ENCODE results near the gene B3GALT6.
"Not testable (repeated sequence)": the region's sequence is repeated elsewhere in the genome, so short reads cannot be mapped to it uniquely, and the experiment has no call there.

The B3GALT6 gene

DNA sequence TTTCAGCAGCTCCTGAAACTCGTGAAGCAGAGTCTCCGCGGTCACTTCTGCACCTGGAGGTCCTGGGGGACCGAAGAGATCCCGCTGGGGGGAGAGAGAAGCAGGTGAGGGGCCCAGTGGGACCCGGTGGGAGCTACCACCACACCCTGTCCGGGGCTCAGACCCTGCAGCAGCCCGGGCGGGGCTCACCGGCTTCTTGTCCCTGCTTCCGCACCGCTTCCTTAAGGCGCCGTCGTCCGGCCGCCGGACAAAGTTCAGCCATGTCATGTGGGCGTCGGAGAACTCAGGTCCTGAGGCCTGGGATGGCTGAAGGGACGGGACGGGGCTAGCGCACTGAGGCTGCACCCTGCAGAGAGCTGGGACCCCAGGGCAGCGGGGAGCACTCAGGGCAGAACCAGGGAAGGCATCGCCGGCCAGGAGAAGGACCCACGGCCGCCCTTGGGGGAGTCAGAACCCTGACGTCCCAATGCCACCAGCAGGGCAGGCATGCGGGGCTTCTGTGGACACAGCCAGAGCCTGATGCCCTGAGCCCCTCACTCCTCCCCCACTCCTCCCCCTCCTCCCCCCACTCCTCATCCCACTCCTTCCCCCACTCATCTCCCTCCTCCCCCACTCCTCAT is 12.3 kb downstream of the B3GALT6 start:
- no peak for DNase-seq (ENCODE audit: low spot score)

DNA sequence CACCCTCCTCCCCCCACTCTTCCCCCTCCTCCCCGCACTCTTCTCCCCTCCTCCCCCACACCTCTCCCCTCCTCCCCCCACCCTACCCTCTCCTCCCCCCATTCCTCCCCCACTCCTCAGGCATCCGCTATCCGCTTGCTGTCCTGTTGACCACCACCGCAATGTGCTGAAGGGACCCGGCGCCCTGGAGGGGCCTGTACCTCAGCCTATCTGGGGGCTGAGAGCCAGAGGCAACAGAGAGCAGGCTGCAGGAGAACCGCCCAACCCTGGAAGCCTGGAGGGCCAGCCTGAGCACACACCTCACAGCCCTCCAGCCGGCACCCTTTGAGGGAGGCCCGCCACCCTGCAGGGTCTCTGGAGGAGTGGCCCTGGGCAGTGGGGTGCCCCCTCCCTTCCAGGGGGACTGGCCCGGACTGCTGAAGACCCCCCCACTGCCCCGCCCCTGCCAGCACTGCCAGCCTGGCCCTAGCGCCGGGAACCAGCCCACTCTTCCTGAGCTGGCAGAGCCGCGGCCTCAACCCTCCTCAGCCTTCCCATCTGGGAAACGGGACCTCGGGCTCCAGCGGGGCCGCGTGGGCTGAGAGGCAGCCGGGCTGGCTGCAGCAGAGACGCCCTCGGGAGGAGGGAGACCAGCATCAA is 13.3 kb downstream of the B3GALT6 start:
- DNase-seq (ENCODE audit: low spot score) = no peak

DNA sequence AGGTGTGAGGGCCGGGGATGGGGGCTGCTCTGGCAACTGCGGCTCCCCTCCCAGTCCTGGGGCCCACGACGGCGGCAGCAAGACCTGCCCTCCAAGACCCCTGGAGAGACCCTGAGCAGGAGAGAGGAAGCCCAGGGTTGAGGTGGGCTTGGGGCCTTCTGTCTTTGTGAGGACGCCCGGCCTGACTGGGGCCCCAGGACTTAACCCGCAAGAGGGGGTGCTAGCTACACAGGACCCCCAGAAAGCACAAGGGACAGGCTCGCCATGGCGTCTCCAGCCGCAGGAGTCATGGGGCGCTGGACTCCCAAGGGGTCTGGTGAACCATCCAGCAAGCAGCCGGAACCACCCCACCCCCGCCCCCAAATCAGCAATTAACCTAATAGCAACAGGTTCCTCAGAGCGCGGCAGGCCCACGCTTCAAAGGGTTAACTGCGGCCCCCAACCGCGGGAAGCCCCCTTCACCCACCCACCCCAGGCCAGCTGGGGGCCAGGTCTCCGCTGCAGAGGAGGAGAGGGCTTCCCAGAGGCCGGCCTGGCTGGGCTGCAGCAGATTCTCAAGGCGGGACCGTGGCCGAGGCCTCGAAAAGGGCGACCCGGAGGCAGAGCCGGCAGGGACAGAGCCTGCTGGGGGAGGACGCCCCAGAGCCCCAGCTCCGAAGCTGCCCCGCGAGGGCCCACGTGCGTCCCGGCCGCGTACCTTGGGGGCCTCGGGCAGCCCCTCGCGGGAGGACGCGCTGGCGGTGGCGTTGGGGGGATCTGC is 14.0 kb downstream of the B3GALT6 start:
- DNase-seq (ENCODE audit: low spot score) = no peak

DNA sequence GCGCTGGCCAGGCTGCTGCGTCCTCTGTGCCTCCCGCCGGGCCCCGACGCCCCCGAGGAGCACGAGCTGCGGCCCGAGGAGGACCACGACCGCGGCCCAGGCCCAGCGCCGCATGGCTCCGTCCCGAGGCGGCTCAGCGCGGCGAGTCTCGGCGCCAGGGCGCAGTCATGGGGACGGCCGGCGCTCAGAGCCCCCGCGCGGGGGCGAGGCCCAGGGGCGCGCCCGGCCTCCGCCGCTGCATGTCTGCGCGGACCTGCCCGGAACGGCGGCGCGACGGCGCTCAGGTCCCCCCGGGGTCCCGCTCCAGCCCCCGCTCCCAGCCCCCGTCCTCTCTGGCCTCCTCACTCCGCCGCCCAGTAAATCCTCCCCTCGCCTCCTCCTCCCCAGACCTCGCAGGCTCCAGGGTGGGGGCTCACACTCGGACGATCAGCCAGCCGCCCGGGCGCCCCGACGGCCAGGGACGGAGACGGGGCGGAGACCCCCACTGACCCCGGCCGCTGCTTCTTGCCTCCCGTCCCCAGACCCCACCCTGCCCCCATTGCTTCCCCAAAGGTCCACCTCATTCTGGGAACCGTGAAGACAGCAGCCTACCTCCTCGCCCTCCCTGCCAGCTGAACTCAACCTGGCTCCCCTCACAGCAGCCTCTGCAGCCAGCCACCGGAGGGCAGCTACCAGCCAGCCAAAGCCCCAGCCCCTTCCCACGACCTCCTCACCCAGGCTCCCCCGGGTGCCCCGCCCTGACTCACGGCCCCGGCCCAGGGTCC is 14.7 kb downstream of the B3GALT6 start, which contains the start of gene C1QTNF12:
TSS of gene C1QTNF12 (minus strand) at position 146 of the 764 bp plus-strand sequence. CDS start at position 114, 32 bp downstream.
- no peak for DNase-seq (ENCODE audit: low spot score)

DNA sequence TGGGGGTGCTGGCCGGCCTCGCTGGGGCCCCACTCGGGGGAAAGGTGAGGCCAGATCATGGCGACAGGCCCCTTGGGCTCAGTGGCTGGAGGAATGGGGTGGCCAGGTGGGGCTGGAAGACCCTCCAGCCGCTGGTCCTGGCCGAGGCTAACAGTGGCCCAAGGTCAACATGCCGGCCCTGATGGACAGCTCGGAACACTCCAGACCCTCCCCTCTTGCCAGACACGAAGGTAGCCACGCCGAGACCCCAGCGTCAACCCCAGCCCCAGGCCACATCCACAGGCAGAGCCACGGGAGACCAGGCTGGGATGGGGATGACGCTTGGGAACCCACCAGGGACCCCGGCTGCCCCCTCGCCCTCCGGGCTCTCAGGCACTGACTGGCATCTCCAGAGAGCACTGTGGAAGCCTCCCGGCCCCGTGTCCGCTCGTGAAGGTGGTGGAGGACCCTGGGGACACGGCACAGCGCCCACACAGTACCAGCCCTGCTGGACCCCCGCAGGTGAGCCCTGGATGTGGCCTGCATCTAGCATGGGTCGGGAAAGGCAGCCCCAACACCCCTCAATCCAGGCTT is 15.4 kb downstream of the B3GALT6 start:
- no peak for DNase-seq (ENCODE audit: low spot score)

DNA sequence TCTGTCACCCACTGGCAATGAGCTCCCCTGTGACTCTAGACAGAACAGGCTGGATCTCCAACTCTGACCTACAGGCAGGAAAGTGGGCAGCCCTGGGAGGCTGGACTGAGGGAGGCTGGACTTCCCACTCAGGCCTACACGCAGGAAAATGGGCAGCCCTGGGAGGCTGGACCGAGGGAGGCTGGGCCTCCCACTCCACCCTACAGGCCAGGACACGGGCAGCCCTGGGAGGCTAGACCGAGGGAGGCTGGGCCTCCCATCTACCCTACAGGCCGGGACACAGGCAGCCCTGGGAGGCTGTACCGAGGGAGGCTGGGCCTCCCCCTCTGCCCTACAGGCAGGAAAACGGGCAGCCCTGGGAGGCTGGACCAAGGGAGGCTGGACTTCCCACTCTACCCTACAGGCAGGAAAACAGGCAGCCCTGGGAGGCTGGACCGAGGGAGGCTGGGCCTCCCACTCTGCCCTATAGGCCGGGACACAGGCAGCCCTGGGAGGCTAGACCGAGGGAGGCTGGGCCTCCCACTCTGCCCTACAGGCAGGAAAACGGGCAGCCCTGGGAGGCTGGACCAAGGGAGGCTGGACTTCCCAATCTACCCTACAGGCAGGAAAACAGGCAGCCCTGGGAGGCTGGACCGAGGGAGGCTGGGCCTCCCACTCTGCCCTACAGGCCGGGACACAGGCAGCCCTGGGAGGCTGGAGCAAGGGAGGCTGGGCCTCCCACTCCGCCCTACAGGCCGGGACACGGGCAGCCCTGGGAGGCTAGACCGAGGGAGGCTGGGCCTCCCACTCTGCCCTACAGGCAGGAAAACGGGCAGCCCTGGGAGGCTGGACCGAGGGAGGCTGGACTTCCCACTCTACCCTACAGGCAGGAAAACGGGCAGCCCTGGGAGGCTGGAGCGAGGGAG is 16.2 kb downstream of the B3GALT6 start:
- not testable (repeated sequence) for DNase-seq (ENCODE audit: low spot score)

DNA sequence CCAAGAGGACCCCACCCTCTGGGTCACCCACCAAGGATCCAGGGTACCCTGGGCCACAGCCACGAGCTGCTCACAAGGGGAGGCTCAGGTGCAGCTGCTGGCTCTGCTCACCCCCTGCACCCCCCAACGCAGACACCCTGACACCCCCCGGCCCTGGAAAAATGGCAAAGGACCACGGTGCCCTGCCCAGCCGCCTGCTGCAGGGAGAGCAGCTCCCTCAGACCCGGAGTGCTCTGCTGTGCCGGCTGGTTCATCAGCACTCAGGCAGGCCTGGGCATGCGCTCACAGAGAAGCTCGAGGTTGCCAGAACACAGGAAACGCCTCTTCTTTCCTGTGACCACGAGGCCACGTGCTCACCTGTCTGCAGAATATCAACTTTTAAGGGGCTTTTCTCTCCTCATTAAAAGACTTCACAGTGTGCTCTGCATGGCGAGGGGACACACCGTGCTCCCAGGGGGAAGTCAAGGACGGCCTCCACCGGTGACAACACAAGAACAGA is 18.8 kb downstream of the B3GALT6 start:
- DNase-seq (ENCODE audit: low spot score) = no peak

DNA sequence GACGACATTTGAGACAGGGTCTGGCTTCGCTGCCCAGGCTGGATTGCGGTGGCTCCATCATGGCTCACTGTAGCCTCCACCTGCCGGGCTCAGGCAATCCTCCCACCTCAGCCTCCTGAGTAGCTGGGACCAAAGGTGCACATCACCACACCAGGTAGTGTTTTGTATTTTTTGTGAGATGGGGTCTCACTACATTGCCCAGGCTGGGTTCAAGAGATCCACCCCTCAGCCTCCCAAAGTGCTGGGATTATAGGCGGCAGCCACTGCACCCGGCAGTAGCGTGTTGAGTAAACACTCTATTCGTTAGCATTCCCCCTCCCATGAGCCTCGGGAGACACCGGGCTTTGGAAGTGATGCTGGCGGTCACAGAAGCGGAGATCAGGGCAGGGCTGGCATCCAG is 21.3 kb downstream of the B3GALT6 start:
- no peak for DNase-seq (ENCODE audit: low spot score)

DNA sequence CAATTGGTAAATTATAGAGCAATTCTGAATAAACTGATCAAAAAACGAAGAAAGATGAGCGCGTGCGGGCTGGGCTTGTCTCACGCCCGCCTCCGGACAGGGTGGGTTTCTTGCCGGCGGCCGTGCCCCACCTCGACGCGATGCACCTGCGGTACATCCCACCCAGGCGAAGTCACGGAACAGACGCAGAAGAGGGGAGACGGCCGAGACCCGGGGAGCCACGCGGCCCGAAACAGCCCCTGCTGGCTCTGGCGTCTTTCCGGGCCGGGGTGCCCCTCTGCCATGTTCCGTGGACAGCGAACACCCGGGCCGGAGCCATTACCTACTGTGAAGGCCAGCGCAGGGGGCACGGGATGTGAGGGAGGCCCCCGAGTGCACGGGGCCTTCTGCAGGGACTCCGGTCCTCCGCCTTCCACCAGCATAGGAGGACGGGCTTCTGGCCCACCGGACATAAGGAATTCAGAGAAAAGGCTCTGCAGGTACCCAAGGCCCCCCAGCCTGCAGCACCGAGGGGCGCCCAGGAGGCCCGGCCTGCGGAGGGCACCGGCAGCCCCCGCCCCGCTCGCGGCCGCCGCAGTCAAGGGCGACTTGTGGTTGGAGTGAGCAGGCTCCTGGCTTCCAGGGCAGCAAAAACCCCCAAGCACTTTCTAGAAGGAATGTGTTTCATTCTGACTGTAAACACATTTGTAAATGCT is 22.1 kb downstream of the B3GALT6 start:
- DNase-seq (ENCODE audit: low spot score) = no peak

DNA sequence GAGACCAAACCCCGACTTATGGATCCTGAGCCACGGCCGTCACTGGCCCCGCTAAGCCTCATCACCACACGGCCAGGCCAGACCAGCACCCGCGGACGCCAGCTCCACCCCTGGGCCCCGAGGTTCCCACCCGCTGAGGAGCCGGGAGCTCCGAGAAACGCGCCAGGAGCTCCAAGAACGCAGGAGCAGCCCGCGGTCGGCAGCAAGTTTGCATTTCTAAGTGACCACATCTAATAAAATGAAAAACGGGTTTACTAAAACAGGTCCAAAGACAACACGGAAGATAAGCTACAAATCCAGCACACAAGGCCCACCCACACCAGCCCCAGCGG is 22.6 kb downstream of the B3GALT6 start:
- no peak for DNase-seq (ENCODE audit: low spot score)

DNA sequence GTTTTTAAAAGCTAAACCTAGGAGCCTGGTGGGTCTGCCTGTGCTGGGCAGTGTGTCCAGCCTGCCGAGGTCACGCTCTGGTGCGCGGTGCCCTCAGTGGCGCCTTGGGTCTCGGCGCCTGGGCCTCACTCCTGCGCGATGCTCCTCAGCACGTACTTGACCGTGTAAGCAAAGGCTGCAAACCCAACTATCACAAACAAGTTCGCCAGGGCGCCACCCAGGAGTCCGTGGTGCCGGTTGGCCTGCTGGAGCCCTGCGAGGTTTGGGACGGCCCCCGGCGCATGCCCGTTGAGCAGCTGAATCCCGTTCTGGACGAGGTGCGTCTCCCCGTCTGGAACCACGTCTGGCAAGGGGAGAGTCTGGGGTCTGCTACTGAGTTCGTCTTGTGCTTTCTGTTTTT is 23.0 kb downstream of the B3GALT6 start:
- DNase-seq (ENCODE audit: low spot score) = no peak

DNA sequence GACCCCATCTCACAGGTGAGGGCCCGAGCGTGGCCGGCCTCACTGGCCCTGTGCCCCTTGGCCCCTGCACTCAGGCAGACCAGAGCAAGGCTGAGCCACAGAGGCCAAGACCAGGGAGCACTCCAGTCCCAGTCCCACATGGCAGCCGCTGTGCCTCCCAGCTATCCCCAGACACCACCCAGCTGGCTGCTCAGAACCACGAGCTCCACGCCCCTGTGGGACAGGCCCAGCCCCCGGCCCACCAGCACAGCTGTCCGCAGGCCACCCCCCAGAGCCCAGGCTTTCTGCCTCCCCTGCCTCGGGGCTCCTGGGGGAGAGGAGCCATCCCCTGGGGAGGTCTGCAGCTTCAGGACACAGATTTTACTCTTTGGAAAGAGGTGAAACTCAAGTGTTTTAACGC is 23.6 kb downstream of the B3GALT6 start:
- DNase-seq (ENCODE audit: low spot score) = no peak

DNA sequence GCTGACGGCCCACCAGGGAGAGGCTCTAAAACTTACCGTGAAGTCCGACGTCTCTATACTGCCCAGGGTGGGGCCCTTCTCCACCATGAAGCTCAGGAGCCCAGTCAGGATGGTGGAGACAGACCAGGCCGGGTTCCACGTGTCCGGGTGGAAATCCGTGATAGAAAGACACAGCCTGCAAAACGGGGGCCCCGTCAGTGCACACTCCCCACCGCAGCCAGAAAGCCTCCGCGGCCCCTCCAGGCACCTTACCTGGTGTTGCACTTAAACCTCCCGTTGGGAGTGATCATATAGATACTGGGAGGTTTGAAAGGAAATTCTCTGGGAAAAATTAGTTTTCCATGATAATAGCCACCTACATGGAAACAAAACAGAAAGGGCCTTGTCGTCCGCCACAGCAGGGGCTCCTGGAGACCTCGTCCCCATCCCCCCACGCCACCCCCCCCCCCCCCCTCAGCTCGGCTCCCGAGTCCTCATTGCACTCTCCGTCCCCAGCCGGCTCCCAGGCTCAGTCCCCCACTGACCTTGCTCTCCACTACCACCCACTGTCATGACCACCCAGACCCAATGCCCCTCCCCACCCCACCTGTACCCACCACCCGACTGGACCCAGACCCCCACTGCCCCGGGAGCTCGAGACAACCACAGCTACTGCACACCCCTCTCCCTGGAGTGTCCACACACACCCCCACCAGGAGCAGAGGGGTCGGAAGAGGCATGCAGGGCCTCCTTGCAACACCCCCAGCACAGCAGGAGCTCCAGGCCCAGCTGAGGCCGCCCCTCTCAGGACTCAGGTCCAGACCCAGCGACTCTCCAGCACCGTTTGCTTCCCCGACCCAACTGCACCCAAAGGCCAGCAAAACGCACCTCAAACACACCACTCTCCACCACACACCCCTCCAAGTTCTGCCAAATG is 25.2 kb downstream of the B3GALT6 start:
- DNase-seq (ENCODE audit: low spot score) = no peak

DNA sequence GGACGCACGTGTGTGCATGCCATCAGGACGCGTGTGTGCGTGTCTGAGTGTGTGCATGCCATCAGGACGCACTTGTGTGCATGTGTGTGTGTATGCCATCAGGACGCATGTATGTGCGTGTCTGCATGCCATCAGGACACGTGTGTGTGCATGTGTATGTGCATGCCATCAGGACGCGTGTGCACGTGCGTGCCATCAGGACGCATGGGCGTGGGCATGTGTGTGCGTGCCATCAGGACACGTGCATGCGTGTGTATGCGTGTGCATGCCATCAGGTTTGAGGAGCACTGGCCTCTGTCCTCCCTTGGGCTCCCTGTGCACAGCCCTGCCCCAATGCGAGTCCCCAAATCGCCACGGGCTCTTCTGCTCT is 27.1 kb downstream of the B3GALT6 start:
- DNase-seq (ENCODE audit: low spot score) = no peak

DNA sequence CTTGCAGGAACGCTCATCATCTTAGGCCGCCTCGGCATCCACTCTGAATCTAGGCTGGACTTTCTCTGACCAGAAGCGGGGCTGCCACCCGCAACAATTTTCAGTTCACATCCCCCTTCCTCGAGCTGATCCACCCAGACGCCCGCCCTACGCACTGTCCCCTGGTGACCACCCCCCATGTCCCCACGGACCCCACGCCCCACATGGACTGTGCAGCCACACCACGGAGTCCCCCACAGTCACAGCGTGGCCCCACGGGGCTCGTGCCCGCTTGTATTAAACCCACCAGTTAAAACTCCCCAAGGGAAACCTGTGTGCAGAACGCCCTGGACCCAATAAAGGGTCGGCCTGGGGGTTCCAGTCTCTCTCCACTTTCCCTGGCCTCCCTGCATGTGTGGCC is 27.5 kb downstream of the B3GALT6 start:
- no peak for DNase-seq (ENCODE audit: low spot score)

DNA sequence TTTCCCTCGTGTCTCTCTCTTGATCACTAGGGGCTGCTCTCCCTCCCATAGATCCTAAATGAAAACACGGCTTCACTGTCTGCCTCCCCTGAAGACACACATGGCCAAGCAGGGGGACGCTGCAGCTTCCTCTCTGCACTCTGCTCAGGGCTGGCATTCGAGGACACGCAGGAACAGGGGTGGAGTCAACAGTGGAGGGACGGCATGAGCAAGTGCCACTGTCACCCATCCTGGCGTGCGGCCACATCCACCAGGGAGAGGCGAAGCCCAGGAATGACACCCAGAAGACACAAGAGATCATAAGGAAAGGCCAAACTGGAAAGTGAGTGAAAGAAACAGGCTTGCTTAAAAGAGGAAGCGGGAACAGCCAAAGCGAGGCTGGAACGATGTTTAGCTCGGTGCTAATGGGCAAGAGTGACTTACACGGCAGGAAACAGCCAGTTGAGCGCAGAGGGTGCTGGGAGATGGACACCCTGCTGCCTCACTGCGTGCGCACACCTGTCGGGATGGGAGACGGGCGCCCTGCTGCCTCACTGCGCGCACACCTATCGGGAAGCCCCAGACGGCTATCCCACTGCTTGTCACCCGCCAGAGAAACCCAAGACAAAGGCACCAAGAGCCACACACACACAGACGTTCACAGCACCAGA is 28.0 kb downstream of the B3GALT6 start:
- no peak for DNase-seq (ENCODE audit: low spot score)

DNA sequence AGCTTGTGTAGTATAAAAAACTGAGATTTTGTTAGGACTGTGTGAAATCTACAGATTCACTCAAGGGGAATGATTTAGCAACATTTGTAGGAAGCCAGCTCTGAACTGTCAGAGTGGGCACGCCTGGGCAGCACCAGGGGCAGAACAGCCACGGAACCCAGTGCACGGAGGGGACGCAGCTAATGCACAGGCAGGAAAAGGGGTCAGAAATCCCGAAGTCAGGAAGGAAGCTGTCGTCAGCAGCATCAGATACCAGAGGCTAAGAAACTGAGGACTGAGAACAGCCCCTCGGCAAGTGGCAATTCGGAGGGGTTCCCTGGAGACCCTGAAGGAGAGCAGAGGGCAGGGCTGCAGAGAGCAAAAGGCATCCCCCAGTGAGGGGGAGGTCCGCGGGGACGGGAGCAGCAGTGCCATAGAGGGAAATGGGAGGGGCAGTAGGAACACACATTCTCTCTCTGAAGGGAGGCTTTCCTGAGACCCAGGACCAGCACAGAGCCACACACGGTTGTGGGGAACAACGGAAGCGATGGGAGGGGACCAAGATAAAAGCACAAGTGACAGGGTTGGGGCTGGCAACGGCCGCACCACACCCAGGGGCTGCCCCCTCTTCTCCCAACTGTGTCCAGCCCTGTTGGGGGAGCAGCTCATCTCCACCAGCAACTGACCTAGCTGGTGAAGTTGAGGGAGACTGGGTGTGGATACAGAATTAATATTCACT is 29.0 kb downstream of the B3GALT6 start:
- no peak for DNase-seq (ENCODE audit: low spot score)

DNA sequence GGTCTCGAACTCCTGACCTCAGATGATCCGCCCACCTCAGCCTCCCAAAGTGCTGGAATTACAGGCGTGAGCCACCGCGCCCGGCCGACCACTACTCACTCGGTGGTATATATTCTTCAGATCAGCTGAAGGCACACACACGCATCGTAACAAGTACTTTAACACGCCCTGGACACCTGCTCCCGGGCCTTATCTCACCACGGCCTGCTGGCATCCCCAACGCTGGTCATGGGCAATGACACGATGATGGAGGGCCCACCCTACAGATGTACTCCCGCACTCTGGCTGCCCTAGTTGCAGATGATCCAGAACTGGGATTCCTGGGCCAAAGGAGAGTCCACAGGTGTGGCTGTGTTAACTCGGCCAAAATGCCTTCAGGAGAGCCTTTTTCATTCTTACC is 30.0 kb downstream of the B3GALT6 start:
- no peak for DNase-seq (ENCODE audit: low spot score)
